ENCODE results near the gene KIF26B.

The KIF26B gene

GRCh38 chr1:245691897-245692296 lies 537.1 kb downstream of the KIF26B start:
- Histone ChIP-seq H3K27me3 (ENCODE audit: low read length) (no peaks in the 10 kb centered on the region), H3F3A (ENCODE audit: insufficient read depth) (no peaks in the 10 kb centered on the region)
- no peak for TF ChIP-seq CTCF (IDR thresholded peaks at IDR 0.05; ENCODE audit: insufficient read depth, low read length, poor library complexity, severe bottlenecking)
- no peak for TF ChIP-seq EZH2phosphoT487 (conservative IDR thresholded peaks at IDR 0.05; ENCODE audit: low read length)

GRCh38 chr1:245692318-245692717 lies 537.5 kb downstream of the KIF26B start:
- TF ChIP-seq CTCF (IDR thresholded peaks at IDR 0.05; ENCODE audit: insufficient read depth, low read length, poor library complexity, severe bottlenecking) (no peak), EZH2phosphoT487 (conservative IDR thresholded peaks at IDR 0.05; ENCODE audit: low read length) (no peak)
- Histone ChIP-seq H3K9ac (ENCODE audit: low read length) (no peak overlapping the region), H2AFZ (ENCODE audit: low read depth, low read length, severe bottlenecking) (no peak overlapping the region), H3K9me3 (ENCODE audit: insufficient read depth, low read length) (no peaks in the 10 kb centered on the region), H3K4me3 (ENCODE audit: insufficient read depth, low read length, poor library complexity, severe bottlenecking) (no peak overlapping the region), H3K27ac (ENCODE audit: low read depth, low read length) (no peak overlapping the region), H3K36me3 (ENCODE audit: low read length) (no peaks in the 10 kb centered on the region), H3K9me2 (replicated peaks; ENCODE audit: insufficient read depth, low read length) (no peaks in the 10 kb centered on the region), H3F3A (ENCODE audit: insufficient read depth) (no peaks in the 10 kb centered on the region), H3K79me2 (ENCODE audit: insufficient read depth, low read length) (no peaks in the 10 kb centered on the region), H3K4me2 (ENCODE audit: low read depth, low read length, poor library complexity, severe bottlenecking) (no peak overlapping the region), H4K20me1 (ENCODE audit: low read depth, low read length) (no peaks in the 10 kb centered on the region), H3K27me3 (ENCODE audit: low read length) (no peaks in the 10 kb centered on the region)

More at GRCh38 chr1:245691897-245692296, 537.1 kb downstream of the KIF26B start:
- no peaks in the 10 kb centered on the region for H3K36me3 ChIP-seq (ENCODE audit: low read length)
- no peak overlapping the region for H3K4me3 ChIP-seq (ENCODE audit: insufficient read depth, low read length, poor library complexity, severe bottlenecking)
- H3K9me2 ChIP-seq (replicated peaks; ENCODE audit: insufficient read depth, low read length): no peaks in the 10 kb centered on the region
- no peaks in the 10 kb centered on the region for H4K20me1 ChIP-seq (ENCODE audit: low read depth, low read length)
- no peak overlapping the region for H3K27ac ChIP-seq (ENCODE audit: low read depth, low read length)
- H2AFZ ChIP-seq (ENCODE audit: low read depth, low read length, severe bottlenecking): no peak overlapping the region
- no peaks in the 10 kb centered on the region for H3K9me3 ChIP-seq (ENCODE audit: insufficient read depth, low read length)
- H3K79me2 ChIP-seq (ENCODE audit: insufficient read depth, low read length): no peaks in the 10 kb centered on the region
- no peak overlapping the region for H3K4me2 ChIP-seq (ENCODE audit: low read depth, low read length, poor library complexity, severe bottlenecking)
- no peak overlapping the region for H3K9ac ChIP-seq (ENCODE audit: low read length)

- no peaks in the 10 kb centered on the region for H3K36me3 ChIP-seq (ENCODE audit: low read length)
- H4K20me1 ChIP-seq (ENCODE audit: low read depth, low read length): no peaks in the 10 kb centered on the region
- no peak overlapping the region for H3K9ac ChIP-seq (ENCODE audit: low read length)
- no peaks in the 10 kb centered on the region for H3K9me2 ChIP-seq (replicated peaks; ENCODE audit: insufficient read depth, low read length)
- no peak overlapping the region for H3K4me2 ChIP-seq (ENCODE audit: low read depth, low read length, poor library complexity, severe bottlenecking)
- TF ChIP-seq CTCF (IDR thresholded peaks at IDR 0.05; ENCODE audit: insufficient read depth, low read length, poor library complexity, severe bottlenecking): no peak
- no peak for TF ChIP-seq EZH2phosphoT487 (conservative IDR thresholded peaks at IDR 0.05; ENCODE audit: low read length)
- no peaks in the 10 kb centered on the region for H3K9me3 ChIP-seq (ENCODE audit: insufficient read depth, low read length)
- H3K27me3 ChIP-seq (ENCODE audit: low read length): no peaks in the 10 kb centered on the region
- H2AFZ ChIP-seq (ENCODE audit: low read depth, low read length, severe bottlenecking): no peak overlapping the region
- H3K79me2 ChIP-seq (ENCODE audit: insufficient read depth, low read length): no peaks in the 10 kb centered on the region
- H3K4me3 ChIP-seq (ENCODE audit: insufficient read depth, low read length, poor library complexity, severe bottlenecking): no peak overlapping the region
- no peak overlapping the region for H3K27ac ChIP-seq (ENCODE audit: low read depth, low read length)
- no peaks in the 10 kb centered on the region for H3F3A ChIP-seq (ENCODE audit: insufficient read depth)
Measured at GRCh38 chr1:245693116-245693793, 538.5 kb downstream of the KIF26B start.

All from SU-DHL-6 (cell line).